GM23338 (cell line): ENCODE measurements around the gene TECPR2. TPM values are rescaled to one million over a fixed set of nuclear protein-coding genes. Genes with fewer than 3 reads are reported as not detected.

Source experiments
- ATAC-seq: fragments of 200-7000 bp; cut with Tn5 transposase; 3 replicates; pipeline ENCODE4 v1.9.1; 2020
- DNase-seq: peaks from one replicate; pipeline ENCODE4 v3.0.0-alpha.2; 2015; ENCODE audit warnings: low spot score
- H2AFZ ChIP-seq: fragments of 200-600 bp; sonication (generic); 2 replicates; pipeline ENCODE4 v1.8.0; 2016; ENCODE audit warnings: antibody characterized with exemption, mild to moderate bottlenecking, moderate library complexity
- H3F3A ChIP-seq: fragments of 200-600 bp; sonication (generic); replicated peaks from 2 replicates; pipeline ENCODE4 v1.8.0; 2017; ENCODE audit warnings: antibody characterized with exemption, mixed run types, low read depth
- H3K27ac ChIP-seq: fragments of 200-600 bp; sonication (generic); 2 replicates; pipeline ENCODE4 v1.6.1; 2016; ENCODE audit warnings: low read depth
- H3K27me3 ChIP-seq: fragments of 200-600 bp; sonication (generic); 2 replicates; pipeline ENCODE4 v1.8.0; 2016; ENCODE audit warnings: mild to moderate bottlenecking, mixed run types, moderate library complexity; ENCODE audit not compliant: insufficient read depth
- H3K36me3 ChIP-seq: fragments of 200-600 bp; sonication (generic); 2 replicates; pipeline ENCODE4 v1.8.0; 2016; ENCODE audit warnings: mild to moderate bottlenecking; ENCODE audit not compliant: insufficient read depth
- H3K4me1 ChIP-seq: fragments of 200-600 bp; sonication (generic); 2 replicates; pipeline ENCODE4 v1.8.0; 2016; ENCODE audit warnings: mild to moderate bottlenecking, moderate library complexity; ENCODE audit not compliant: insufficient read depth
- H3K4me2 ChIP-seq: fragments of 200-600 bp; sonication (generic); 2 replicates; pipeline ENCODE4 v1.7.1; 2017; ENCODE audit warnings: mixed run types
- H3K4me3 ChIP-seq: fragments of 200-600 bp; sonication (generic); 2 replicates; pipeline ENCODE4 v1.6.1; 2016; ENCODE audit warnings: mixed run types
- H3K79me2 ChIP-seq: fragments of 200-600 bp; sonication (generic); replicated peaks from 2 replicates; pipeline ENCODE4 v1.8.0; 2017; ENCODE audit warnings: mild to moderate bottlenecking; ENCODE audit not compliant: insufficient read depth
- H3K9me2 ChIP-seq: fragments of 200-600 bp; sonication (generic); 2 replicates; pipeline ENCODE4 v1.8.0; 2017; ENCODE audit not compliant: insufficient read depth
- H4K20me1 ChIP-seq: fragments of 200-600 bp; sonication (generic); replicated peaks from 2 replicates; pipeline ENCODE4 v1.8.0; 2017; ENCODE audit warnings: mild to moderate bottlenecking; ENCODE audit not compliant: insufficient read depth
- H3K27ac Mint-ChIP-seq: 2 replicates; pipeline ENCODE4 v1.8.0; 2020; ENCODE audit warnings: inconsistent platforms, mild to moderate bottlenecking, moderate library complexity, mixed read lengths
- H3K27me3 Mint-ChIP-seq: 3 replicates; pipeline ENCODE4 v1.8.0; 2022; ENCODE audit warnings: low read depth, mild to moderate bottlenecking, moderate library complexity, mixed read lengths, inconsistent platforms; ENCODE audit not compliant: insufficient read depth, poor library complexity
- H3K36me3 Mint-ChIP-seq: 3 replicates; pipeline ENCODE4 v1.8.0; 2021; ENCODE audit warnings: low read depth, mild to moderate bottlenecking, inconsistent platforms, moderate library complexity, mixed read lengths
- H3K4me1 Mint-ChIP-seq: 3 replicates; pipeline ENCODE4 v1.8.0; 2020; ENCODE audit warnings: mild to moderate bottlenecking, inconsistent platforms, mixed read lengths
- H3K4me3 Mint-ChIP-seq: 3 replicates; pipeline ENCODE4 v1.8.0; 2021; ENCODE audit warnings: moderate library complexity, mild to moderate bottlenecking, inconsistent platforms, mixed read lengths
- H3K9me3 Mint-ChIP-seq: 3 replicates; pipeline ENCODE4 v1.8.0; 2020; ENCODE audit warnings: moderate library complexity, mild to moderate bottlenecking, inconsistent platforms, mixed read lengths
- EZH2 ChIP-seq: fragments of 200-600 bp; sonication (generic); IDR thresholded peaks from one replicate; pipeline ENCODE4 v1.8.0; 2017; ENCODE audit warnings: antibody characterized with exemption, mild to moderate bottlenecking, low read depth; ENCODE audit not compliant: unreplicated experiment
- EZH2phosphoT487 ChIP-seq: fragments of 200-600 bp; sonication (generic); IDR thresholded peaks from one replicate; pipeline ENCODE4 v1.8.1; 2018; ENCODE audit warnings: antibody characterized with exemption; ENCODE audit not compliant: unreplicated experiment
- JUNB ChIP-seq: IDR thresholded peaks from one replicate; pipeline ENCODE4 v1.6.1; 2016; ENCODE audit warnings: antibody characterized with exemption; ENCODE audit not compliant: unreplicated experiment
- ZNF114 ChIP-seq: fragments of 250-450 bp; sonication (Bioruptor Pico); IDR thresholded peaks from 2 replicates; pipeline ENCODE4 v1.5.0; 2020; ENCODE audit warnings: mild to moderate bottlenecking, moderate library complexity
- polyA plus RNA-seq: library from polyadenylated mRNA; unstranded; fragments of >200 nt; fragmentation: Nextera tagmentation; extraction: Ambion mirVana; gene quantifications from 2 replicates; pipeline ENCODE4 v1.2.1, GENCODE V29; 2016
- total RNA-seq: library from RNA; depleted of rRNA; stranded (reverse); fragments of >200 nt; shearing (Covaris generic); gene quantifications from 2 replicates; pipeline ENCODE4 v1.2.3, GENCODE V29; 2014
- TF ChIP-seq, protein P1 (sequence below): fragments of 250-450 bp; sonication (Bioruptor Pico); IDR thresholded peaks from 2 replicates; pipeline ENCODE4 v1.5.0; 2020; ENCODE audit warnings: mild to moderate bottlenecking, moderate library complexity
- TF ChIP-seq, protein P2 (sequence below): IDR thresholded peaks from one replicate; pipeline ENCODE4 v1.6.1; 2018; ENCODE audit warnings: antibody characterized with exemption; ENCODE audit not compliant: unreplicated experiment
- TF ChIP-seq, protein P3 (sequence below): IDR thresholded peaks from 2 replicates; pipeline ENCODE4 v1.6.1; 2016; ENCODE audit warnings: antibody characterized with exemption

Gene TECPR2
- total and polyA plus RNA-seq, 2 experiments from 2014 or later, result 4.8 to 20.5 TPM

DNA sequence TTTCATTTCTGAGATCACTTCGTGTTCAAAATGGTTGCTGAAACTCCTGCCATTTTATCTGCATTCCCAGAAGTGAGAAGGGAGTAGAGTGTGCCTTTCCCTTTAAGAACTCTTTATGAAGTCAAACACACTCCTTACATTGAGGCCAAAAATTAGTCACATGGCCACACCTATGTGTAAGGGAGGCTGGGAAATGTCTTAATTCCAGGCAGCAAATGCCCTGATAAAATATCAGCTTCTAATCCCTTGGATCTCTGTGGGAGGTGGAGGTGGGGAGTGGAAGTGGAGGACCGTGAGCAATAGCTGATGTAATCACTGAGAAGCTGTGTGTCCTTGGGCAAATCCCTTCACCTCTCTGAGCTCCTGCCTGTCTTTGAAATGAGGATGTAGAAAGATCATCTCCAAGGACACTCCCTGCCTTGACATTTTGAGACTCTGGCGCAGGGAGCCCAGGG, 169.5 kb downstream of the TECPR2 start (continued):
- TF ChIP-seq, protein P1, sequence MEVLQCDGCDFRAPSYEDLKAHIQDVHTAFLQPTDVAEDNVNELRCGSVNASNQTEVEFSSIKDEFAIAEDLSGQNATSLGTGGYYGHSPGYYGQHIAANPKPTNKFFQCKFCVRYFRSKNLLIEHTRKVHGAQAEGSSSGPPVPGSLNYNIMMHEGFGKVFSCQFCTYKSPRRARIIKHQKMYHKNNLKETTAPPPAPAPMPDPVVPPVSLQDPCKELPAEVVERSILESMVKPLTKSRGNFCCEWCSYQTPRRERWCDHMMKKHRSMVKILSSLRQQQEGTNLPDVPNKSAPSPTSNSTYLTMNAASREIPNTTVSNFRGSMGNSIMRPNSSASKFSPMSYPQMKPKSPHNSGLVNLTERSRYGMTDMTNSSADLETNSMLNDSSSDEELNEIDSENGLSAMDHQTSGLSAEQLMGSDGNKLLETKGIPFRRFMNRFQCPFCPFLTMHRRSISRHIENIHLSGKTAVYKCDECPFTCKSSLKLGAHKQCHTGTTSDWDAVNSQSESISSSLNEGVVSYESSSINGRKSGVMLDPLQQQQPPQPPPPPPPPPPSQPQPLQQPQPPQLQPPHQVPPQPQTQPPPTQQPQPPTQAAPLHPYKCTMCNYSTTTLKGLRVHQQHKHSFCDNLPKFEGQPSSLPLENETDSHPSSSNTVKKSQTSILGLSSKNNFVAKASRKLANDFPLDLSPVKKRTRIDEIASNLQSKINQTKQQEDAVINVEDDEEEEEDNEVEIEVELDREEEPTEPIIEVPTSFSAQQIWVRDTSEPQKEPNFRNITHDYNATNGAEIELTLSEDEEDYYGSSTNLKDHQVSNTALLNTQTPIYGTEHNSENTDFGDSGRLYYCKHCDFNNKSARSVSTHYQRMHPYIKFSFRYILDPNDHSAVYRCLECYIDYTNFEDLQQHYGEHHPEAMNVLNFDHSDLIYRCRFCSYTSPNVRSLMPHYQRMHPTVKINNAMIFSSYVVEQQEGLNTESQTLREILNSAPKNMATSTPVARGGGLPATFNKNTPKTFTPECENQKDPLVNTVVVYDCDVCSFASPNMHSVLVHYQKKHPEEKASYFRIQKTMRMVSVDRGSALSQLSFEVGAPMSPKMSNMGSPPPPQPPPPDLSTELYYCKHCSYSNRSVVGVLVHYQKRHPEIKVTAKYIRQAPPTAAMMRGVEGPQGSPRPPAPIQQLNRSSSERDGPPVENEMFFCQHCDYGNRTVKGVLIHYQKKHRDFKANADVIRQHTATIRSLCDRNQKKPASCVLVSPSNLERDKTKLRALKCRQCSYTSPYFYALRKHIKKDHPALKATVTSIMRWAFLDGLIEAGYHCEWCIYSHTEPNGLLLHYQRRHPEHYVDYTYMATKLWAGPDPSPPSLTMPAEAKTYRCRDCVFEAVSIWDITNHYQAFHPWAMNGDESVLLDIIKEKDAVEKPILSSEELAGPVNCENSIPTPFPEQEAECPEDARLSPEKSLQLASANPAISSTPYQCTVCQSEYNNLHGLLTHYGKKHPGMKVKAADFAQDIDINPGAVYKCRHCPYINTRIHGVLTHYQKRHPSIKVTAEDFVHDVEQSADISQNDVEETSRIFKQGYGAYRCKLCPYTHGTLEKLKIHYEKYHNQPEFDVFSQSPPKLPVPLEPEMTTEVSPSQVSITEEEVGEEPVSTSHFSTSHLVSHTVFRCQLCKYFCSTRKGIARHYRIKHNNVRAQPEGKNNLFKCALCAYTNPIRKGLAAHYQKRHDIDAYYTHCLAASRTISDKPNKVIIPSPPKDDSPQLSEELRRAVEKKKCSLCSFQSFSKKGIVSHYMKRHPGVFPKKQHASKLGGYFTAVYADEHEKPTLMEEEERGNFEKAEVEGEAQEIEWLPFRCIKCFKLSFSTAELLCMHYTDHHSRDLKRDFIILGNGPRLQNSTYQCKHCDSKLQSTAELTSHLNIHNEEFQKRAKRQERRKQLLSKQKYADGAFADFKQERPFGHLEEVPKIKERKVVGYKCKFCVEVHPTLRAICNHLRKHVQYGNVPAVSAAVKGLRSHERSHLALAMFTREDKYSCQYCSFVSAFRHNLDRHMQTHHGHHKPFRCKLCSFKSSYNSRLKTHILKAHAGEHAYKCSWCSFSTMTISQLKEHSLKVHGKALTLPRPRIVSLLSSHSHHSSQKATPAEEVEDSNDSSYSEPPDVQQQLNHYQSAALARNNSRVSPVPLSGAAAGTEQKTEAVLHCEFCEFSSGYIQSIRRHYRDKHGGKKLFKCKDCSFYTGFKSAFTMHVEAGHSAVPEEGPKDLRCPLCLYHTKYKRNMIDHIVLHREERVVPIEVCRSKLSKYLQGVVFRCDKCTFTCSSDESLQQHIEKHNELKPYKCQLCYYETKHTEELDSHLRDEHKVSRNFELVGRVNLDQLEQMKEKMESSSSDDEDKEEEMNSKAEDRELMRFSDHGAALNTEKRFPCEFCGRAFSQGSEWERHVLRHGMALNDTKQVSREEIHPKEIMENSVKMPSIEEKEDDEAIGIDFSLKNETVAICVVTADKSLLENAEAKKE (CRISPR knock-in tag), result no peak
- TF ChIP-seq, protein P2, sequence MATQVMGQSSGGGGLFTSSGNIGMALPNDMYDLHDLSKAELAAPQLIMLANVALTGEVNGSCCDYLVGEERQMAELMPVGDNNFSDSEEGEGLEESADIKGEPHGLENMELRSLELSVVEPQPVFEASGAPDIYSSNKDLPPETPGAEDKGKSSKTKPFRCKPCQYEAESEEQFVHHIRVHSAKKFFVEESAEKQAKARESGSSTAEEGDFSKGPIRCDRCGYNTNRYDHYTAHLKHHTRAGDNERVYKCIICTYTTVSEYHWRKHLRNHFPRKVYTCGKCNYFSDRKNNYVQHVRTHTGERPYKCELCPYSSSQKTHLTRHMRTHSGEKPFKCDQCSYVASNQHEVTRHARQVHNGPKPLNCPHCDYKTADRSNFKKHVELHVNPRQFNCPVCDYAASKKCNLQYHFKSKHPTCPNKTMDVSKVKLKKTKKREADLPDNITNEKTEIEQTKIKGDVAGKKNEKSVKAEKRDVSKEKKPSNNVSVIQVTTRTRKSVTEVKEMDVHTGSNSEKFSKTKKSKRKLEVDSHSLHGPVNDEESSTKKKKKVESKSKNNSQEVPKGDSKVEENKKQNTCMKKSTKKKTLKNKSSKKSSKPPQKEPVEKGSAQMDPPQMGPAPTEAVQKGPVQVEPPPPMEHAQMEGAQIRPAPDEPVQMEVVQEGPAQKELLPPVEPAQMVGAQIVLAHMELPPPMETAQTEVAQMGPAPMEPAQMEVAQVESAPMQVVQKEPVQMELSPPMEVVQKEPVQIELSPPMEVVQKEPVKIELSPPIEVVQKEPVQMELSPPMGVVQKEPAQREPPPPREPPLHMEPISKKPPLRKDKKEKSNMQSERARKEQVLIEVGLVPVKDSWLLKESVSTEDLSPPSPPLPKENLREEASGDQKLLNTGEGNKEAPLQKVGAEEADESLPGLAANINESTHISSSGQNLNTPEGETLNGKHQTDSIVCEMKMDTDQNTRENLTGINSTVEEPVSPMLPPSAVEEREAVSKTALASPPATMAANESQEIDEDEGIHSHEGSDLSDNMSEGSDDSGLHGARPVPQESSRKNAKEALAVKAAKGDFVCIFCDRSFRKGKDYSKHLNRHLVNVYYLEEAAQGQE, result no peak
- TF ChIP-seq JUNB, result no peak
- TF ChIP-seq EZH2phosphoT487, result no peak

DNA sequence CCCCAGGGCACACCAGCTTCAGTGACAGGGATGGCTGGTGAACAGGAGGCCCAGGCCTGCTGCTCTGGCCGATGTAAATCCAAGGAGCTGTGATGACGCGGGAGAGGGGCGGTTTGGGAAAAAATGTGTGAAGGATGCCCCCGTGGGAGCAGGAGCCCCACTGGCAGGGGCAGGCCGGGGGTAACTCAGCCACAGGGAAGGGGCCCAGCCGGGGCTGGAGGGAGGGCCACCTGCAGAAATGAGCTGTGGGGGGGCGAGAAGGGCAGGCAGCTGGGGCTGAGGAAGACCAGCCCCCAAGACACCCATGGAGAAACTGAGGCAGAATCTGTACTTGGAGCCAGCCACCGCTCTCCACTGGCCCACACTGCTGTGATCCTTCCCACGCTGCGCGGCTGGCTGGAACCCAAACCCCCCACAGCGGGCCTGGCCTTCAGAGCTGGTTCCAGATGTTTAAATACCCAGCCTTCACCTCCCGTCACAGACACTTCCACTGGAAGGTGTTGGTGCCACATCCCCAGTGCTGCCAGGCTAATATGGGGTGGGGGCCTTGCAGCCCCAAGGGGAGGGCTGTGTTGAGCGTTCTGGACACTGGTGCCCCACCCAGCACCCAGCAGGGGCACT, 175.3 kb downstream of the TECPR2 start:
- no peaks in the 10 kb centered on the region for H3K36me3 ChIP-seq
- H3K27ac Mint-ChIP-seq, result no peak overlapping the region
- no peaks in the 10 kb centered on the region for H4K20me1 ChIP-seq
- no peaks in the 10 kb centered on the region for H3K36me3 Mint-ChIP-seq
- H3K4me1 ChIP-seq, result no peaks in the 10 kb centered on the region
- H3K9me2 ChIP-seq, result no peaks in the 10 kb centered on the region
- H3K27ac ChIP-seq, result no peak overlapping the region
- H3K4me1 Mint-ChIP-seq, result peaks cover 2% of the 10 kb centered on the region; the same call in 1 of the 3 replicates
- no peak overlapping the region for H2AFZ ChIP-seq
- H3K9me3 Mint-ChIP-seq, result no peaks in the 10 kb centered on the region; the same call in 2 of the 3 replicates
- DNase-seq (no peak), ATAC-seq (no peak)
- H3K4me2 ChIP-seq, result no peak overlapping the region
- no peaks in the 10 kb centered on the region for H3K79me2 ChIP-seq
- H3K27me3 Mint-ChIP-seq, result peaks cover 11% of the 10 kb centered on the region
- no peaks in the 10 kb centered on the region for H3K27me3 ChIP-seq
- H3K4me3 Mint-ChIP-seq, result no peak overlapping the region
- 0 out of 2 replicates have a peak, but pooled peaks cover 9% of the 10 kb centered on the region for H3F3A ChIP-seq
- no peak overlapping the region for H3K4me3 ChIP-seq
- TF ChIP-seq EZH2, result no peak
- TF ChIP-seq, protein P2, result no peak
- TF ChIP-seq, protein P3, sequence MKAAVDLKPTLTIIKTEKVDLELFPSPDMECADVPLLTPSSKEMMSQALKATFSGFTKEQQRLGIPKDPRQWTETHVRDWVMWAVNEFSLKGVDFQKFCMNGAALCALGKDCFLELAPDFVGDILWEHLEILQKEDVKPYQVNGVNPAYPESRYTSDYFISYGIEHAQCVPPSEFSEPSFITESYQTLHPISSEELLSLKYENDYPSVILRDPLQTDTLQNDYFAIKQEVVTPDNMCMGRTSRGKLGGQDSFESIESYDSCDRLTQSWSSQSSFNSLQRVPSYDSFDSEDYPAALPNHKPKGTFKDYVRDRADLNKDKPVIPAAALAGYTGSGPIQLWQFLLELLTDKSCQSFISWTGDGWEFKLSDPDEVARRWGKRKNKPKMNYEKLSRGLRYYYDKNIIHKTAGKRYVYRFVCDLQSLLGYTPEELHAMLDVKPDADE, result no peak
- TF ChIP-seq ZNF114 (CRISPR knock-in tag), result no peak
